GM18519 (cell line): Measurements from ENCODE around the gene RERE.
"Not testable (repeated sequence)": the region's sequence is repeated elsewhere in the genome, so short reads cannot be mapped to it uniquely, and the experiment has no call there.

Experiments used
- ATAC-seq: cut with Tn5 transposase; IDR thresholded peaks from one replicate; pipeline ENCODE4 v1.9.1; 2021; ENCODE audit warnings: mild to moderate bottlenecking, moderate library complexity; ENCODE audit not compliant: unreplicated experiment, low FRiP score

The RERE gene

GRCh38 chr1:8471451-8471850 is 346.0 kb downstream of the RERE start:
- no peak for ATAC-seq

- ATAC-seq: no peak
Observed at GRCh38 chr1:8468751-8469150, 348.7 kb downstream of the RERE start.

GRCh38 chr1:8467308-8467707 is 350.1 kb downstream of the RERE start:
- ATAC-seq: no peak

- no peak for ATAC-seq
Observed at GRCh38 chr1:8465692-8466091, 351.7 kb downstream of the RERE start.

- ATAC-seq: no peak
Observed at GRCh38 chr1:8465013-8465412, 352.4 kb downstream of the RERE start.

GRCh38 chr1:8464377-8464776 is 353.1 kb downstream of the RERE start:
- ATAC-seq: no peak

GRCh38 chr1:8463144-8463927 is 354.1 kb downstream of the RERE start:
- no peak for ATAC-seq

GRCh38 chr1:8462371-8462892 is 355.0 kb downstream of the RERE start:
- ATAC-seq: no peak

GRCh38 chr1:8461351-8462110 is 355.9 kb downstream of the RERE start:
- ATAC-seq: no peak

- no peak for ATAC-seq
Observed at GRCh38 chr1:8460784-8461183, 356.7 kb downstream of the RERE start.

- ATAC-seq: no peak
Observed at GRCh38 chr1:8460132-8460544, 357.3 kb downstream of the RERE start.

- no peak for ATAC-seq
Observed at GRCh38 chr1:8458607-8459006, 358.8 kb downstream of the RERE start.

- no peak for ATAC-seq
Observed at GRCh38 chr1:8457760-8458381, 359.6 kb downstream of the RERE start.

- no peak for ATAC-seq
Observed at GRCh38 chr1:8456991-8457390, 360.4 kb downstream of the RERE start.

GRCh38 chr1:8456308-8456912 is 361.0 kb downstream of the RERE start:
- no peak for ATAC-seq

GRCh38 chr1:8455700-8456307 is 361.6 kb downstream of the RERE start:
- no peak for ATAC-seq

- no peak for ATAC-seq
Observed at GRCh38 chr1:8450312-8450711, 367.1 kb downstream of the RERE start.

- ATAC-seq: no peak
Observed at GRCh38 chr1:8448911-8449661, 368.4 kb downstream of the RERE start.

- not testable (repeated sequence) for ATAC-seq
Observed at GRCh38 chr1:8448505-8448904, 368.9 kb downstream of the RERE start.
